ENCODE measurements around the gene DLG2. TPM values are rescaled to one million over a fixed set of nuclear protein-coding genes. Genes with fewer than 3 reads are reported as not detected.

Gene DLG2
- total RNA-seq, 1 donor from 2014 or later = 0.43 TPM

DNA sequence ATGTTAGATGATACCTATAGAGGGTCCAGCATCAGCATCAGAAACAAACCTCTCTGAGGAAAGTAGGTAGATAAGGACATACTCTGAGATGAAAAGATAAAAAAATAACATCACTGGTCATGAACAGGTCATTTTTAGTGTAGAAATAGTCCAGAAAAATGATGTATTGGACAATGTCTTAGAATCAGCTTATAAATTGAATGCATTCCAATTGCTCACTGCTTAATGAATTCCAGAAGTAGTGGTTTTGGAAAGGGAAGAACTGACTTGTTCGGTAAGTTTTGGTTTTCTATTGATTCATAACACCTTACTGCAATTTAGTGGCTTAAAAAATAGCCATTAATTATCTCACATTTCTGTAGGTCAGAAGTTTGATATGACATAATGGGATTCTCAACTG lies 1411.5 kb downstream of the DLG2 start:
- Histone ChIP-seq H3K9me3 (no peaks in the 10 kb centered on the region), H3K4me3 (no peak overlapping the region), H3K36me3 (no peaks in the 10 kb centered on the region), H3K27ac (no peak overlapping the region), H3K27me3 (no peaks in the 10 kb centered on the region), H3K4me1 (peaks cover 0 to 3% of the 10 kb centered on the region in 2 donors)
- intact Hi-C loops (cut with DNase I) = no loop called here
- no peak for DNase-seq (ENCODE audit: low spot score in 2 of 2)
- TF ChIP-seq, protein P1, sequence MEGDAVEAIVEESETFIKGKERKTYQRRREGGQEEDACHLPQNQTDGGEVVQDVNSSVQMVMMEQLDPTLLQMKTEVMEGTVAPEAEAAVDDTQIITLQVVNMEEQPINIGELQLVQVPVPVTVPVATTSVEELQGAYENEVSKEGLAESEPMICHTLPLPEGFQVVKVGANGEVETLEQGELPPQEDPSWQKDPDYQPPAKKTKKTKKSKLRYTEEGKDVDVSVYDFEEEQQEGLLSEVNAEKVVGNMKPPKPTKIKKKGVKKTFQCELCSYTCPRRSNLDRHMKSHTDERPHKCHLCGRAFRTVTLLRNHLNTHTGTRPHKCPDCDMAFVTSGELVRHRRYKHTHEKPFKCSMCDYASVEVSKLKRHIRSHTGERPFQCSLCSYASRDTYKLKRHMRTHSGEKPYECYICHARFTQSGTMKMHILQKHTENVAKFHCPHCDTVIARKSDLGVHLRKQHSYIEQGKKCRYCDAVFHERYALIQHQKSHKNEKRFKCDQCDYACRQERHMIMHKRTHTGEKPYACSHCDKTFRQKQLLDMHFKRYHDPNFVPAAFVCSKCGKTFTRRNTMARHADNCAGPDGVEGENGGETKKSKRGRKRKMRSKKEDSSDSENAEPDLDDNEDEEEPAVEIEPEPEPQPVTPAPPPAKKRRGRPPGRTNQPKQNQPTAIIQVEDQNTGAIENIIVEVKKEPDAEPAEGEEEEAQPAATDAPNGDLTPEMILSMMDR (IDR thresholded peaks at IDR 0.05) = no peak

DNA sequence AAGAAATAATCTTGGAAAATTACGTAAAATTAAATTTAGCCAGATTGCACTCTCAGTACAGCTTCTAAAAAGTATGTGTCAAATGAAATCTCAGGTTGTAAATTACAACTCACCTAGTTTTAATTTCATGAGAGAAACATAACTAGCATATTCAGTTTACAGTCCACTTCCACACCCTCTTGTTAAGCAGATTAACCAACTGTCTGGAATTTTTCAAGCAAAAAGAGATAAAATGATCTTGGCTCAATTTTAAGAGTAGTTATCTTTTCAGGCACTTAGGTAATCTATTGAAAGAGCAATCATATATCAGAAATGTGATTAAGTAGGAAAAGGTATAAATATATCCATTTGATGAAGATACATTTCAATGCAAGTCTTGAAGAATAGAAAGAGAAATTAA lies 1412.6 kb downstream of the DLG2 start:
- TF ChIP-seq, protein P1 (IDR thresholded peaks at IDR 0.05) = no peak
- H3K4me1 ChIP-seq = peaks cover 0 to 3% of the 10 kb centered on the region in 2 donors
- DNase-seq (ENCODE audit: low spot score in 2 of 2) = no peak
- no peak overlapping the region for H3K27ac ChIP-seq
- intact Hi-C loops (cut with DNase I) = no loop called here
- H3K36me3 ChIP-seq = no peaks in the 10 kb centered on the region
- H3K27me3 ChIP-seq = no peaks in the 10 kb centered on the region
- H3K9me3 ChIP-seq = no peaks in the 10 kb centered on the region
- H3K4me3 ChIP-seq = no peak overlapping the region

DNA sequence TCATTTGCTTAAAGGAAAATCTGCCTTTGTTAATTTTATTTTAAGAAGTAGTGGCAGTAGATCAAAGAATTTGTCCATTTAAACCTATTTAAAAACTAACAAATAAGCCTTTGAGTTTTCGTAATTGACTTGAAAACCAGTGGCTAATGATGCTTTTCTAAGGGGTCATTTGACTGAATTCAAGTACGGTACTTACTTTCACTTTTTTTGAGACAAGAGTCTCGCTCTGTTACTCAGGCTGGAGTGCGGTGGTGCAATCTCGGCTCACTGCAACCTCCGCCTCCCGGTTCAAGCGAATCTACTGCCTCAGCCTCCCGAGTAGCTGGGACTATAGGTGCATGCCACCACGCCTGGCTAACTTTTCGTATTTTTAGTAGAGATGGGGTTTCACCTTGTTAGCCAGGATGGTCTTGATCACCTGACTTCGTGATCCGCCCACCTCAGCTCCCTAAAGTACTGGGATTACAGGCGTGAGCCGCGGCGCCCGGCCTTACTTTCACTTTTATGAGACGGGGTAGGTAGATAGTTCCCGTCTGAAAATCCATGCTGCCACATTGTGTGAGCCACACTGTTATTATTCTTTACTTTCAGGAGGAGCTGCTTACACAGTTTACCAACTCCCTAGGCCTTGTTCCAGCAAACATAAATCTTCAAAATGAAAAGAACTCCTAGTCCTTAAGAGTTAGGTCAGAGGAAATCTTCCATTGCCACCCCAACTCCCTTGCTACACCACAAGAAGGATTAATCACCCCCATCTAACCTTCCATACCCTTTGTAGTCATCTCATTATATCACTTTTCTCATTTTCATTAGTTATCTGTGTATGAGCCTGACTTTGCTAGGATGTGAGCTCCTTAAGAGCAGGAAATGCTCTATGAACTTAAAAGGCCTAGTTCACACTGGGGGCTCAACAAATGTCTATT lies 1414.4 kb downstream of the DLG2 start:
- TF ChIP-seq, protein P1 (IDR thresholded peaks at IDR 0.05) = no peak
- intact Hi-C loops (cut with DNase I) = no loop called here
- Histone ChIP-seq H3K27ac (no peak overlapping the region), H3K4me3 (no peak overlapping the region), H3K36me3 (no peaks in the 10 kb centered on the region), H3K9me3 (no peaks in the 10 kb centered on the region), H3K27me3 (no peaks in the 10 kb centered on the region), H3K4me1 (no peaks in the 10 kb centered on the region)
- no peak for DNase-seq (ENCODE audit: low spot score in 2 of 2)

DNA sequence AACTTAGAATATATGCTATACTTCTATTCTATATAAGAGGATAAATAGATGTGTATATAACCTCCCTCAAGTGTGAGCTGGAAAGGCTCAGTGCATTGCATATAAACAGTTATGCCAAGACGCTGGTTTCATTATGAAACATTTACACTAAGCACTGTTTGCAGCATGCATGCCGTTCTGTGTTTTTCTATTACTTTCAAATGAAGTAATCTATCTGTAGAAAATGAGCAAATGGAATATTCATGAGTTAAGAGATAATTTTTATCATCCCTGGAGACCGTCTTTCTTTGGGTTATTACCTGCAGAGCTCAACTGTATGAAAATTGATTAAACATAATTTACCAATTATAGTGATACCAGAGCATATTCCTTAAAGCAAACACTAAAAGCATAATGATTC lies 1415.2 kb downstream of the DLG2 start:
- no peaks in the 10 kb centered on the region for H3K36me3 ChIP-seq
- DNase-seq (ENCODE audit: low spot score in 2 of 2) = no peak
- no peaks in the 10 kb centered on the region for H3K27me3 ChIP-seq
- intact Hi-C loops (cut with DNase I) = no loop called here
- TF ChIP-seq, protein P1 (IDR thresholded peaks at IDR 0.05) = no peak
- H3K9me3 ChIP-seq = no peaks in the 10 kb centered on the region
- no peak overlapping the region for H3K4me3 ChIP-seq
- no peaks in the 10 kb centered on the region for H3K4me1 ChIP-seq
- H3K27ac ChIP-seq = no peak overlapping the region

DNA sequence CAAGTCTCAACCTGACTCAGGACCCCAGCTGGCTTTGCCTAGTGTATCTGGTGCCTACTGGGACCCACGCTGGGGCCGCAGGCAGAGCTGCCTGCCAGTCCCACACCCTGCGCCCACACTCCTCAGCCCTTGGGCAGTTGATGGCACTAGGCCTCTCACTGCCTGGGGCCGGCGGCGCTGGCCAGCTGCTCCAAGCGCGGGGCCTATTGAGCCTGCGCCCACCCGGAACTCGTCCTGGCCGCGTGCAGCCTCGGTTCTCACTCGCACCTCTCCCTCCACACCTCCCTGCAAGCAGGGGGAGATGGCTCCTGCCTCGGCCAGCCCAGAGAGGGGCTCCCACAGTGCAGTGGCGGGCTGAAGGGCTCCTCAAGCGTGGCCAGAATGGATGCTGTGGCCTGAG lies 1432.4 kb downstream of the DLG2 start:
- H3K27me3 ChIP-seq = no peaks in the 10 kb centered on the region
- H3K36me3 ChIP-seq = no peaks in the 10 kb centered on the region
- no peak for DNase-seq (ENCODE audit: low spot score in 2 of 2)
- TF ChIP-seq, protein P1 (IDR thresholded peaks at IDR 0.05) = no peak
- H3K27ac ChIP-seq = no peak overlapping the region
- H3K4me3 ChIP-seq = no peak overlapping the region
- H3K4me1 ChIP-seq = no peaks in the 10 kb centered on the region
- intact Hi-C loops (cut with DNase I) = no loop called here
- no peaks in the 10 kb centered on the region for H3K9me3 ChIP-seq
